Posterior vena cava (tissue), 2 donors: ENCODE data around the gene GNAQ. TPM values are rescaled to one million over a fixed set of nuclear protein-coding genes. Genes with fewer than 3 reads are reported as not detected.
A peak's percentile ranks its signal among the peaks of the same experiment; 100 is the strongest.
"Not testable (repeated sequence)": the region's sequence is repeated elsewhere in the genome, so short reads cannot be mapped to it uniquely, and the experiment has no call there.

ENCODE experiments used
- DNase-seq: peaks from one replicate; pipeline ENCODE4 v3.0.0-alpha.2; 2020; ENCODE audit warnings: low spot score
- intact Hi-C, 2 donors: fragments of 100-400 bp; cut with DNase I; formaldehyde crosslinking; loops; one replicate each; pipeline versions ENCODE4 v1.14.1 to v1.14.2; 2022 to 2023
- total RNA-seq, 2 donors: library from RNA; stranded (reverse); fragmentation: NEBNext Ultra II Directional; extraction: Animal tissue kit (Norgen Biotek cat#: 25700); gene quantifications; one replicate each; pipeline ENCODE4 v1.2.1, GENCODE V29; 2021
- donor health status: DM: yes; HTN: yes; CAD: no.
- donor health status: DM: yes; HTN: yes; CAD: no.

Gene GNAQ
- total RNA-seq, 2 donors from 2014 or later: 69.4 to 84.0 TPM

- no peak for DNase-seq
- intact Hi-C loops: no loop called here
Observed at GRCh38 chr9:77872177-77872576, 159.4 kb downstream of the GNAQ start.

DNA sequence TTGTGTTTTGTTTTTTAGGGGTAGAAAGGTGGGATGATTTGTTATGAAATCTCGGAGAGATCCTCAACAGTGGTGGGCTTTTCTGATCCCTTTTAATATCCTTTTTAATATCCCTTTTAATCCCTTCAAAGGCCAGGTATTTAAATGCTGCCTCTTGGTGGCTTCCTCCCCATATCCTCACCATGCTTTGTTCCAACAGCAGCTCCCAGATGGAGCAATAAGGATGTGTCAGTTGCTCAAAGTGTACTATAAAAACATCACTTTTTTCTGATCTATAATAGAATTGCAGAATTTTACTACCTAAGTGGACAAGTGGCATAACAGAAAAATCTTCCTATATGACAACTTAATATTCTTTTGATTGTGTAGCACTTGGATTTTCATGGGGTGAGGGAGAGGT is 160.1 kb downstream of the GNAQ start:
- intact Hi-C loops: no loop called here

GRCh38 chr9:77866878-77867277 is 164.7 kb downstream of the GNAQ start:
- intact Hi-C loops: no loop called here
- no peak for DNase-seq

More for the DNA sequence above, 160.1 kb downstream of the GNAQ start:
- DNase-seq: no peak

DNA sequence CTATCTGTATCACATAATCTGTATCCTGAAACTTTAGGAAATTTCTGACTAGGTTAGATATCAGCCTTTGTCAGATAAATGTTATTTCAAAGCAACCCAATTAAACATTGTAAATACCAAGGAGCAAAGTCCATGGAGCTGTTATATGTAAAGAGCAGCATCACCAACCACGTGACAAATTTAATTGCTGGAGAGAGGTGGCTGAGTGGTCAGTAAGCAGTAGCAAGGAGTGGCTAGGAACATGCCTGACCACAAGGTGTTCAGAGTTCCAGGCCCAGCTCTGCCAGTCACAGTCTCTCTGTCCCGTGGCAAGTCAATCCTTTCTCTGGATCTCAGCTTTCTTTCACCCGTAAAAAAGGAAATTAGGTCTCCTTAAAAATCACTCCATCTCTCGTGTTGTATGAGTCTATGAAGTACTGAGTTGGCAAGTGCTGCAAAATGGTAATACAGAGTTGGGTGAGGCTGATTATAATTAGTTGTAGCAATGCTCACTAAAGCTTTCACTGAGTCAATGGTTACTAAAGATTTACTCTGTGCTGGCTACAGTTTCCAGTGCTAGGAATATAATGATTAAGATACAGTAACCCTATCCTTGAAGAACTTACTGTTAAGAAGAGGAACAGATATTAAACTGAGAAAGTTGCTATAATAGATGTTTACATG is 166.1 kb downstream of the GNAQ start:
- intact Hi-C loops: no loop called here

DNA sequence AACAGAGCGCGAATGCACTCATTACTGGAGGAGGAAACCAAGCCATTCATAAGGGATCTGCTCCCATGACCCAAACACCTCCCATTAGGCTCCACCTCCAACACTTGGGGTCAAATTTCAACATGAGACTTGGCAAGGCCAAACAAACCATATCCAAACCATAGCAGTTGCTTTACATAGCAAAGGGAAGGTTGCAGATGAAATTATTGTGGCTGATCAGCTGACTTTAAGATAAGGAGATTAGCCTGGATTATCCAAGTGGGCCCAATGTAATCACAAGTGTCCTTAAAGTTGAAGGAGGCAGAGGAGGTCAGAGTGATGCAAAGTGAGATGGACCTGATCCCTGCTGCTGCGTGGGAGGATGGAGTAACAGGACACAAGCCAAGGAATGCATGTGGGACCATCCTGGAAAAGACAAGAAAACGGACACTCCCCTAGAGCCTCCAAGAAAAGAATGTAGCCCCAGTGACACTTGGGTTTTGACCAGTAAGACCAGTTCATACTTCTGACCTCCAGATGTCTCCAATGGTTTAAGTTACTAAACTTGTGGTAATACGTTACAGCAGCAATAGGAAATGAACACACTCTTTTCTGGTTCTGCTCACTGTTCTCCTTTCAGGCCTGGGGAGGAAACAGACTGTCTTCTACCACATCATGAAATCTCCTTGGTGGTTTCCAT is 167.3 kb downstream of the GNAQ start:
- intact Hi-C loops: no loop called here
- DNase-seq: no peak

More for the DNA sequence above, 166.1 kb downstream of the GNAQ start:
- no peak for DNase-seq

GRCh38 chr9:77863638-77864037 is 168.0 kb downstream of the GNAQ start:
- DNase-seq, intact Hi-C loops: not testable (repeated sequence)

- DNase-seq, intact Hi-C loops: not testable (repeated sequence)
Observed at GRCh38 chr9:77860953-77861352, 170.7 kb downstream of the GNAQ start.

GRCh38 chr9:77857513-77858259 is 173.9 kb downstream of the GNAQ start:
- no peak for DNase-seq
- intact Hi-C loops: no loop called here

DNA sequence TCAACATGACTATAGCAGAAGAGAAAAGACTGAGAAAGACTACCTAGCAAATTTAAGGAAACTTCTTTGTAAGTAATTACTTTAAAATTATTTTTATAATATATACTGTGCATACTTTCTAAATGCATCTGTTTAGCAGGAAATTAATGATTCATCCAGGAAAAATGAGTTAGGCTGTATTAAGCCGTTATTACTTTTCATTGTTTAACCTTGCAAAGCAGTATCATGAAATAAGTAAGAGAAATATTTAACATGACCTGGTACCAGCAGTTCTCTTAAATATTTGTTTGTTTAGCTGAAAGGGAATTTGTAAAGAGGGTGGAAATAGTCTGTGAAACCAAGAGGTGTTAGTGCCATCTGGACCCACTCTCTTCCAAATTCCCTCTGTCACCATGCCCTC is 175.0 kb downstream of the GNAQ start:
- no peak for DNase-seq
- intact Hi-C loops: no loop called here

GRCh38 chr9:77854916-77855311 is 176.7 kb downstream of the GNAQ start:
- intact Hi-C loops: no loop called here
- no peak for DNase-seq

- no peak for DNase-seq
- intact Hi-C loops: no loop called here
Observed at GRCh38 chr9:77854258-77854915, 177.2 kb downstream of the GNAQ start.

- no peak for DNase-seq
- intact Hi-C loops: no loop called here
Observed at GRCh38 chr9:77853716-77854115, 177.9 kb downstream of the GNAQ start.

DNA sequence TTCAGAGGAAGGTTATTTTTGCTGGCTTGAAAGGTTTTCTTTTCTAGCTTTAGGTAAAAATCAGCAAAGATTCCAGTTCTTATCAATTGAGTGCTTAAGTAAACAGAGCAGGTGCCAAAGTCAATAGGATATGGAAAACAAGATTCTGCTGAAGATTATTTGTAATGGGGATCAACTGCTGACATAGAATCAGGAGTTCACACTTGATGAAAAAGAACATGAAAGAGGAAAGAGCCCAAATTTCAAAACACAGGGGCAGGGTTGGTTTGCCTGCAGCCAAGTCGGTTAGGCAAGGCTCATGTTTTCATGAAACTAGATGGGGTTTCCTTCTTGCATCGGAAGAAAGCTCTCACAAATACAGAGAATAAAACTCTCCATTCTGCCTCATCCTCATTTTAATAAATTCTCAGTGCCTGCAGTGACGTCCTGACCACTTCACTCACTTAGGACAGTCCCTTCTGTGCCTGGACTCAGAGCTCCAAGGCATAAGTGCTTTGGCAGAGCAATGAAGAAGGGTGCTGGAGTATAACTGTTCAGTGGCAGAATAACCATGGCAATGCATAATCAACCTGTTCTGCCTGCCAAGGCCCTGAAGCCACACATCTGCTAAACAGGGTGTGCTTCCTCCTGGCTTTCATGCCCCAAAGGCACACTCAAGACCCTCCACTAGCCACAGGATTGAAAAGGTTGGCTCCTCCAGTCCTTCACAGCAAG is 179.6 kb downstream of the GNAQ start:
- intact Hi-C loops: no loop called here
- no peak for DNase-seq

GRCh38 chr9:77848897-77849296 is 182.7 kb downstream of the GNAQ start:
- intact Hi-C loops: no loop called here
- DNase-seq: peak; percentile 88

GRCh38 chr9:77848404-77848803 is 183.2 kb downstream of the GNAQ start:
- intact Hi-C loops: no loop called here
- no peak for DNase-seq

- intact Hi-C loops: no loop called here
- no peak for DNase-seq
Observed at GRCh38 chr9:77847626-77848025, 184.0 kb downstream of the GNAQ start.

GRCh38 chr9:77847059-77847499 is 184.5 kb downstream of the GNAQ start:
- DNase-seq: no peak
- intact Hi-C loops: no loop called here

DNA sequence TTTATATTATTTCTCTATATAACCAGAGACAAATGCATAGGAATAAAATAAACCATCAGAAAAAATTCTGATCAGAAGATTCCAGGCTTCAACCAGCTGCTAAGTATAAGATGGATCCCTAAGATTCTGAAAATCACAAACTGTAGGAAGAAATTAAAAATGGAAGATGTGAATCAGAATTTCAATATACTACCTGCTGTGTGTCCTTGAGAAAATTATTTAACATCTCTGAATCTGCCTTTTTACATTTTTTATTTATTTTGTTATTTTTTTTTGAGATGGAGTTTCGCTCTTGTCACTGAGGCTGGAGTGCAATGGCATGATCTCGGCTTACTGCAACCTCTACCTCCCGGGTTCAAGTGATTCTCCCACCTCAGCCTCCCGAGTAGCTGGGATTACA is 187.2 kb downstream of the GNAQ start:
- intact Hi-C loops: no loop called here
- no peak for DNase-seq

GRCh38 chr9:77843871-77844155 is 187.8 kb downstream of the GNAQ start:
- DNase-seq: no peak
- intact Hi-C loops: no loop called here
